Measurements from ENCODE around the gene TTLL7. TPM values are rescaled to one million over a fixed set of nuclear protein-coding genes. Genes with fewer than 3 reads are reported as not detected.

The TTLL7 gene
- total RNA-seq, 1 donor from 2014 or later: 7.8 TPM

DNA sequence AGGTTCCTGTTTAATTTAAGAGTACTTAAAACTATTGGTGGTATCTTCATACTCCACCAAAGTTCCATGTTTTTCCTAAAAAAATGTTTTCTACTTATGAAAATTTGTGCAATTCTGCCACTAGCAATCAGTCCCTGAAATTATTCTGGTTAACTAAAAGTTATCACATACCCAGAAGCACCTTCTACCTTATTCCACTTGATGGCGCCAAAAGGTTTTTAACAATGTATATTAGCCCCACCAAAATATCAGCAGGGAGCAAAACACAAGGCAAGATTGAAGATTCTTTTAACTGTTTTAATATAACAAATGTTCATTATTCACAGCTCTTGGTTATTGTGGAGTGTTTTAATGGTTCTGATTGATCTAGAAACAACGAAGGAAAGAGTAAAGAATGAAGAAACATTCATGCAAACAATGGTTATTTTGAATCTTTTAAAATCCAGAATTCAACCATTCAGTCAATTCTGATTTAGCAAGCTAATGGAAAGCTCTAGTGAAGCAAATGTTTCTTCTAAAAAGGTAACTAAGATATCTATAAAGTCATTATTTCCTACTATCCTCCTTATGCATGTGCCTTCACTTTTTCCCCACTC lies 67.2 kb downstream of the TTLL7 start:
- H3K27ac ChIP-seq (replicated peaks): no peak overlapping the region
- no peaks in the 10 kb centered on the region for H3K4me1 ChIP-seq
- intact Hi-C loops (cut with micrococcal nuclease): loop anchor here (5.0 kb wide), 1 partner anchor 191 kb away; no protein-coding TSS in a partner anchor
- H3K9me3 ChIP-seq (replicated peaks): no peaks in the 10 kb centered on the region
- no peak for DNase-seq
- no peak overlapping the region for H3K4me3 ChIP-seq
- H3K36me3 ChIP-seq: no peaks in the 10 kb centered on the region
- no peaks in the 10 kb centered on the region for H3K27me3 ChIP-seq (ENCODE audit: low read depth)
- TF ChIP-seq, protein P1, sequence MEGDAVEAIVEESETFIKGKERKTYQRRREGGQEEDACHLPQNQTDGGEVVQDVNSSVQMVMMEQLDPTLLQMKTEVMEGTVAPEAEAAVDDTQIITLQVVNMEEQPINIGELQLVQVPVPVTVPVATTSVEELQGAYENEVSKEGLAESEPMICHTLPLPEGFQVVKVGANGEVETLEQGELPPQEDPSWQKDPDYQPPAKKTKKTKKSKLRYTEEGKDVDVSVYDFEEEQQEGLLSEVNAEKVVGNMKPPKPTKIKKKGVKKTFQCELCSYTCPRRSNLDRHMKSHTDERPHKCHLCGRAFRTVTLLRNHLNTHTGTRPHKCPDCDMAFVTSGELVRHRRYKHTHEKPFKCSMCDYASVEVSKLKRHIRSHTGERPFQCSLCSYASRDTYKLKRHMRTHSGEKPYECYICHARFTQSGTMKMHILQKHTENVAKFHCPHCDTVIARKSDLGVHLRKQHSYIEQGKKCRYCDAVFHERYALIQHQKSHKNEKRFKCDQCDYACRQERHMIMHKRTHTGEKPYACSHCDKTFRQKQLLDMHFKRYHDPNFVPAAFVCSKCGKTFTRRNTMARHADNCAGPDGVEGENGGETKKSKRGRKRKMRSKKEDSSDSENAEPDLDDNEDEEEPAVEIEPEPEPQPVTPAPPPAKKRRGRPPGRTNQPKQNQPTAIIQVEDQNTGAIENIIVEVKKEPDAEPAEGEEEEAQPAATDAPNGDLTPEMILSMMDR (IDR thresholded peaks at IDR 0.05; ENCODE audit: borderline replicate concordance): peak; percentile 80

DNA sequence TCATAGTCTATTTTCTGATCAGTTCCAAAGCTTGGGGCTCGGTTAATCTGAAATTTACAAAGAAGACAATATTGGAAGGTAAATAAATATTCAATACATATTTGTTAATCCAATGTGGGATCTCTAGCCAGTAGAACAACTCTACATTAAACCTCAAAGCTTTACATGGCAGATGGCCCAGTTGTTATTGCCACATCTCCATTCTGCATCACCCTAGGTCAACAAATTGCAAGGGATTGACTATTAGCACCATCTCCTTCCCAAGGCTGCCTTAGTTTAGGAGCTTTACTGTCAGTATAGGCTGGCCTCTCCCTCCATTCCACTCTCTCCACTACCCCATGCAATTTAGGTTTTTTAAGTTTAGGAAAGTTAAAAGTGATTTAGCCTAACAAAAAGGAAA lies 69.7 kb downstream of the TTLL7 start:
- Histone ChIP-seq H3K9me3 (replicated peaks) (no peaks in the 10 kb centered on the region), H3K27me3 (ENCODE audit: low read depth) (no peaks in the 10 kb centered on the region), H3K36me3 (no peaks in the 10 kb centered on the region), H3K4me3 (no peak overlapping the region), H3K4me1 (no peaks in the 10 kb centered on the region), H3K27ac (replicated peaks) (peak overlapping the region; percentile 8)
- TF ChIP-seq, protein P1 (IDR thresholded peaks at IDR 0.05; ENCODE audit: borderline replicate concordance): no peak
- intact Hi-C loops (cut with micrococcal nuclease): no loop called here
- DNase-seq: no peak

DNA sequence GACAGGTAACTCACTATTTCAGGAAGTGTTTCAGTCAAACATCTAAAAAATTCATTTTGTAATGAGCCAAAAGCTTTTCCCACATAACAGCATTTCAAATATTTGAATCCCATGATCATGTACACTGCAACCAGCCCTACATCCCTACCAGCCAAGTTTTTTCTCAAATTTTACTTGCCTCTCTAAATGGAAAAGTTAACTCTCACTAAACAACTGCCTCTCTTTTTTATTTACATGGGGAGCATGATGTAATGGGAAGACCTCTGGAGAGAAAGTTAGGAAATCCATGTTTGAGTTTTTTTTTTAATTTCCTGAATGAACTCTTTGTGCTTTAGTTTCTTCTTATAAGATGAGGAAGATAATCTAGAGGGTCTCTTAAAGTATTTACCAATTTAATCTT lies 70.5 kb downstream of the TTLL7 start:
- TF ChIP-seq, protein P1 (IDR thresholded peaks at IDR 0.05; ENCODE audit: borderline replicate concordance): no peak
- intact Hi-C loops (cut with micrococcal nuclease): no loop called here
- Histone ChIP-seq H3K27me3 (ENCODE audit: low read depth) (no peaks in the 10 kb centered on the region), H3K36me3 (no peaks in the 10 kb centered on the region), H3K4me1 (no peaks in the 10 kb centered on the region), H3K27ac (replicated peaks) (peak overlapping the region; percentile 8), H3K9me3 (replicated peaks) (no peaks in the 10 kb centered on the region), H3K4me3 (no peak overlapping the region)
- no peak for DNase-seq

DNA sequence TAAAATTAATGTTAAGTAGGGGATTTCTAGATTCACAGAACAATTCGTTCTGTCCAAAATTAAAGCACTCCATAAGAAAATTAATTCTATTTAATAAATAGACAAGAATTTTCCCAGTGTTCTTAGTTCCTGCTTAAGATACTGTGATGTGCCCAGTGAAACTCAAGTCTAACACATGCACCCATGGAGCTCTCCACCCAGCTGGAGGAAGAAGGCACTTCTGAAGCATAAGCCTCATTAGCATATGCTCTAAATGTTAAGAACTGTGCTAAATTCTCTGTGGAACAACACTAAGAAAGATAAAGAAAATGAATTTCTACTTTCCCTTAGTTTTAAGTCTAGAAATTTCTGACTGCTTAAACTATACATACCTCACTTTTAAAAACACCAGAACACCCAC lies 71.2 kb downstream of the TTLL7 start:
- Histone ChIP-seq H3K27ac (replicated peaks) (peak overlapping the region; percentile 4), H3K9me3 (replicated peaks) (no peaks in the 10 kb centered on the region), H3K4me3 (no peak overlapping the region), H3K4me1 (no peaks in the 10 kb centered on the region), H3K27me3 (ENCODE audit: low read depth) (no peaks in the 10 kb centered on the region), H3K36me3 (no peaks in the 10 kb centered on the region)
- TF ChIP-seq, protein P1 (IDR thresholded peaks at IDR 0.05; ENCODE audit: borderline replicate concordance): no peak
- DNase-seq: no peak
- intact Hi-C loops (cut with micrococcal nuclease): no loop called here

DNA sequence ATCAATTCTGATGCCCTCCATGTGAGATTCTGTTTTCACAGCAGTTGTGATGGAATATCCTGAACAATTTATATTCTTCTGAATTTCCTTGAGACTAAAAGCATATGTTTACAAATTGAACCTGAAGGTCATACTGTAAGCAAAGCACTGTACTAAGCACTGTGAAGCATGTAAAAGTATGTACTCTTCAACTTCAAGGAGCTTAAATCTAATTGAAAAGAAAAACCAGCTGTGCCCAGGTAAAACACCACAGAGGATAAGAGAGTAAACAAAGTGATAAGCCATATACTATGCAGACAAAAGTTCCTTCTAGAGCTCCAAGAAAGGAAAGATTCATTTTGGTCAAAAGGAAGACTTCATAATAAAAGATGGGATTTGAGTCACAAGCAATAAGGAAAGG lies 71.9 kb downstream of the TTLL7 start:
- intact Hi-C loops (cut with micrococcal nuclease): no loop called here
- H3K9me3 ChIP-seq (replicated peaks): no peaks in the 10 kb centered on the region
- no peaks in the 10 kb centered on the region for H3K27me3 ChIP-seq (ENCODE audit: low read depth)
- H3K36me3 ChIP-seq: no peaks in the 10 kb centered on the region
- no peaks in the 10 kb centered on the region for H3K4me1 ChIP-seq
- no peak for DNase-seq
- TF ChIP-seq, protein P1 (IDR thresholded peaks at IDR 0.05; ENCODE audit: borderline replicate concordance): no peak
- no peak overlapping the region for H3K4me3 ChIP-seq
- no peak overlapping the region for H3K27ac ChIP-seq (replicated peaks)

Data from left ventricle myocardium inferior (tissue), 1 donor.